ENCODE measurements around the gene MXD4. TPM values are rescaled to one million over a fixed set of nuclear protein-coding genes. Genes with fewer than 3 reads are reported as not detected.

Gene MXD4
- total and polyA plus RNA-seq, 2 experiments from 2014 or later, result 30.9 to 70.5 TPM

DNA sequence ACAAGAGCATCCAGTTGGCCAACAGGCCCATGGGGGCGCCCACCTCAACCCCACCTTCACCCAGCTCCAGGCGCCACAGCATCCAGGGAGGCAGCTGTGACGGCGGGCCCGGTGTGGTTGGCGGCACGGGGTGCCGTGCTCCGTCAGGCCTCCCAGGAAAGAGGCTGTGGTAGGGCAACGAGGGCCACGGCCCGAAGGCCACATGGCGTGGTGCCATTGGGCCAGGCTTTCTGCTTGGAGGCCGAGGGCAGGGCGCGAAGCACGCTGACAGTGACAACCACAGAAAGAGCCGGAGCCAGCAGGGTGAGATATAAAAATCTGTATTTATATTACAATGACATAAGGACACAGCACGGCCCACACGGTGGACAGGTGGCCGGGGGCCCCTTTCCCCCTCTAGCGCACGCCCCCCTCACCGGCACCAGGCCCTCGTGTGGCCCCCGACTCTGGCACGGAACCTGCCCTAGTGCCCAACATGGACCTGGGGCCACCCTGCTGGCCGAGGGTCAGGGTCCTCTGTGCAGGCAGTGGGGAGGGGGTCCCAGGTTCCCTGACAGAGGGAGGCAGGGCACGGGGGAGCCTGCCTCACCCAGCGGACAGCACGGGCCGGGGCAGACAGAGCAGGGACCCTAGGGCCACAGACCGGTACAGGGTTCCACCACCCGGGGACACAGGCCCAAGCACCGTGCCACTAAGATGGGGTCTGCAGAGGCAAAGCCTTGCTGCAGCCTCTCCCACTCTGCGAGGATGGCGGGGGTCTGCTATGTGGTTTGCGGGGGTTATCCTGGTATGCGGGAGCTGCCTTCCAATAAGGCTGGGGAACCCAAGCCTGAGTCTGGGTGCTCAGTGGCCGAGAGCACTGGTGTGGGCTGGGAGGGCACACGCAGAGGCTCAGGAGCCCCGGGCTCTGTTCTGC, 14.5 kb downstream of the MXD4 start:
- TF ChIP-seq EZH2phosphoT487 (IDR thresholded peaks at IDR 0.05; ENCODE audit: insufficient read depth, low read depth), result no peak
- TF ChIP-seq EZH2 (IDR thresholded peaks at IDR 0.05; ENCODE audit: insufficient read depth, poor library complexity, severe bottlenecking), result no peak
- no peak overlapping the region for H2AFZ ChIP-seq

GRCh38 chr4:2246384-2247127, 15.4 kb downstream of the MXD4 start:
- no peaks in the 10 kb centered on the region; the same call in 1 of the 2 replicates for H3K36me3 ChIP-seq (ENCODE audit: low read depth)
- H3K9me2 ChIP-seq (ENCODE audit: insufficient read depth), result no peaks in the 10 kb centered on the region
- no peaks in the 10 kb centered on the region for H4K20me1 ChIP-seq (ENCODE audit: insufficient read depth)
- H3F3A ChIP-seq (ENCODE audit: insufficient read depth), result peaks cover 18% of the 10 kb centered on the region
- 77 to 83% methylated on average over 19 of the region's 19 CpGs for WGBS, 2 experiments (ENCODE audit: low coverage in 1 of 2, low lambda C conversion rate in 2 of 2, missing lambda C conversion rate in 2 of 2)
- no peak overlapping the region for H3K27ac ChIP-seq
- H3K79me2 ChIP-seq (ENCODE audit: insufficient read depth), result peaks cover 2% of the 10 kb centered on the region
- no peak for TF ChIP-seq EZH2 (IDR thresholded peaks at IDR 0.05; ENCODE audit: insufficient read depth, poor library complexity, severe bottlenecking)
- TF ChIP-seq EZH2phosphoT487 (IDR thresholded peaks at IDR 0.05; ENCODE audit: insufficient read depth, low read depth), result no peak
- no peak overlapping the region for H3K9ac ChIP-seq
- H3K9me3 ChIP-seq (ENCODE audit: low read depth), result no peaks in the 10 kb centered on the region
- no peak overlapping the region for H3K4me2 ChIP-seq (ENCODE audit: unreplicated experiment)
- no peak overlapping the region for H3K4me3 ChIP-seq
- no peaks in the 10 kb centered on the region for H3K4me1 ChIP-seq (ENCODE audit: insufficient read depth)
- H3K27me3 ChIP-seq (replicated peaks; ENCODE audit: insufficient read depth), result no peaks in the 10 kb centered on the region
- no peak overlapping the region for H2AFZ ChIP-seq
- in situ Hi-C loops (cut with MboI), result no loop called here
- DNase-seq, result no peak

More for the DNA sequence above, 14.5 kb downstream of the MXD4 start:
- Histone ChIP-seq H3K9ac (no peak overlapping the region), H3K9me2 (ENCODE audit: insufficient read depth) (no peaks in the 10 kb centered on the region), H3K9me3 (ENCODE audit: low read depth) (no peaks in the 10 kb centered on the region), H4K20me1 (ENCODE audit: insufficient read depth) (no peaks in the 10 kb centered on the region), H3F3A (ENCODE audit: insufficient read depth) (peaks cover 18% of the 10 kb centered on the region), H3K4me1 (ENCODE audit: insufficient read depth) (no peaks in the 10 kb centered on the region), H3K36me3 (ENCODE audit: low read depth) (no peaks in the 10 kb centered on the region; the same call in 1 of the 2 replicates), H3K4me2 (ENCODE audit: unreplicated experiment) (no peak overlapping the region), H3K27me3 (replicated peaks; ENCODE audit: insufficient read depth) (no peaks in the 10 kb centered on the region), H3K4me3 (no peak overlapping the region), H3K79me2 (ENCODE audit: insufficient read depth) (no peaks in the 10 kb centered on the region), H3K27ac (no peak overlapping the region)
- DNase-seq, result no peak
- in situ Hi-C loops (cut with MboI), result no loop called here
- WGBS, 2 experiments (ENCODE audit: low coverage in 1 of 2, low lambda C conversion rate in 2 of 2, missing lambda C conversion rate in 2 of 2), result 88 to 90% methylated on average over 37 to 42 of the region's 42 CpGs

DNA sequence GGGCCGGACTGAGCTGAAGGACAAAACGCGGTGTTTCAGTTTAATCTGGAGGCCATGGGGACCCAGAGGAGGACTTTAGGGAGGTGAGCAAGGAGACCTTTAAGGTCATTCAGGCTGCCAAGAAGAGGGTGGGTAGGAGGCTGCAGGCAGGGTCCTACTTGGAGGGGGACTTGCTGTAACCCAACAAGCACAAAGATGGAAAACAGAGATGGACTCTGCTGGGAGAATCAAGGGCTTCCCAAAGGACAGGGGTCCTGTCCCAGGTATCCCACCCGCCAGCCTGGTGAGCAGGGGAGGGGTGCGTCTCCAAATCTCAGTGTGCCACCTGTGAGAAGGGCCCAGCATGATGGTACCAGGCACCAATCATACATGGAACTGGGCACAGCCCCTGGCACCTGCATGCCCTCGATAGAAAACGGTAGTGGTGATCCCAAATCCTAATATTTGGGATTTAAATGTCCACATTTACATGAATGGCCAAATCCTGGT, 16.1 kb downstream of the MXD4 start:
- in situ Hi-C loops (cut with MboI), result no loop called here
- DNase-seq, result no peak
- 76 to 79% methylated on average over 7 of the region's 7 CpGs for WGBS, 2 experiments (ENCODE audit: low coverage in 1 of 2, low lambda C conversion rate in 2 of 2, missing lambda C conversion rate in 2 of 2)
- Histone ChIP-seq H3K4me3 (no peak overlapping the region), H4K20me1 (ENCODE audit: insufficient read depth) (no peaks in the 10 kb centered on the region), H3K36me3 (ENCODE audit: low read depth) (no peaks in the 10 kb centered on the region; the same call in 1 of the 2 replicates), H3K27ac (no peak overlapping the region), H3F3A (ENCODE audit: insufficient read depth) (peaks cover 18% of the 10 kb centered on the region), H3K9ac (no peak overlapping the region), H3K79me2 (ENCODE audit: insufficient read depth) (peaks cover 9% of the 10 kb centered on the region), H3K4me2 (ENCODE audit: unreplicated experiment) (no peak overlapping the region), H3K9me3 (ENCODE audit: low read depth) (no peaks in the 10 kb centered on the region), H2AFZ (no peak overlapping the region), H3K4me1 (ENCODE audit: insufficient read depth) (peaks cover under 1% of the 10 kb centered on the region; the same call in 1 of the 2 replicates), H3K27me3 (replicated peaks; ENCODE audit: insufficient read depth) (no peaks in the 10 kb centered on the region), H3K9me2 (ENCODE audit: insufficient read depth) (no peaks in the 10 kb centered on the region)
- TF ChIP-seq EZH2phosphoT487 (IDR thresholded peaks at IDR 0.05; ENCODE audit: insufficient read depth, low read depth), result no peak
- TF ChIP-seq EZH2 (IDR thresholded peaks at IDR 0.05; ENCODE audit: insufficient read depth, poor library complexity, severe bottlenecking), result no peak

DNA sequence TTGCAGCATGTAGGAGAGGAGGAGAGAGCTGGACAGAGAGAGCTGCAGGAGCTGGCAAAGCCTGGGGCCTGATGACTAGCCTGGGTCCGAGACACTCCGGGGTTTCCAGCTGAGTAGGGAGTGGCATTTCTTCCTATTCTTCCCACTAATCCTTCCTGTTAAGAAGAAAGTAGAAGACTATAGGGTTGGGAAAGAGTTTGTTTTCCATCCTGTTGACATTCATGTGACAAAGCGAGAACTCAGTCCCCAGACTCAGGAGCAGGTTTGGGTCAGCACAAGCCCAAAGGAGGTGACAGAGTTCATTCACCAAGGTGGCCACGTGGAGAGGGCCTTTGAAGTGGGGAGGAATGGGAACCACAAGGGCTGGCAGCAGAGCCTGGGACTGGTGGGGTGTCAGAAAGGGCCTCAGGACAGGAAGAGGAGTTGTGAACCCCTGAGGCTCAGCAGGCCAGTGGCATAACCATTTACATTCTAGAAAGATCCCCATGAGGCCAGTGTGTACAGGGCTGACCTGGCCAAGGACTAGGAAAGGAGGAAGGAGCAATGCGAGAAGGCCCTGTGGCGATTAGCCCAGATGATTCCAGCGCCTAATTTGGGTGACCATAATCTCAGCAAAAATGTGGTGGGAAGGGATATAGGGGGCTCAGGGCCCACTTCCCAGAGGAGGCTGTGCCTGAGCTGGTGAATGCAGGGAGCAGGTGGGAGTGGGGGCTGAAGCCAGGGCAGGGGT, 16.7 kb downstream of the MXD4 start:
- H3K27ac ChIP-seq, result no peak overlapping the region

More for the DNA sequence above, 16.7 kb downstream of the MXD4 start:
- Histone ChIP-seq H3K36me3 (ENCODE audit: low read depth) (no peaks in the 10 kb centered on the region), H3F3A (ENCODE audit: insufficient read depth) (peaks cover 18% of the 10 kb centered on the region), H3K4me2 (ENCODE audit: unreplicated experiment) (no peak overlapping the region), H4K20me1 (ENCODE audit: insufficient read depth) (no peaks in the 10 kb centered on the region), H3K27me3 (replicated peaks; ENCODE audit: insufficient read depth) (no peaks in the 10 kb centered on the region), H3K4me1 (ENCODE audit: insufficient read depth) (peaks cover 6% of the 10 kb centered on the region), H3K79me2 (ENCODE audit: insufficient read depth) (peaks cover 15% of the 10 kb centered on the region), H2AFZ (no peak overlapping the region), H3K4me3 (no peak overlapping the region), H3K9me2 (ENCODE audit: insufficient read depth) (no peaks in the 10 kb centered on the region), H3K9me3 (ENCODE audit: low read depth) (no peaks in the 10 kb centered on the region), H3K9ac (no peak overlapping the region)
- DNase-seq, result no peak
- 68 to 69% methylated on average over 7 of the region's 7 CpGs for WGBS, 2 experiments (ENCODE audit: low coverage in 1 of 2, low lambda C conversion rate in 2 of 2, missing lambda C conversion rate in 2 of 2)
- in situ Hi-C loops (cut with MboI), result no loop called here
- TF ChIP-seq EZH2phosphoT487 (IDR thresholded peaks at IDR 0.05; ENCODE audit: insufficient read depth, low read depth), result no peak
